K562 (cell line): ENCODE data around the gene ASGR1. TPM values are rescaled to one million over a fixed set of nuclear protein-coding genes. Genes with fewer than 3 reads are reported as not detected.

Source experiments
- BDP1 ChIP-seq: IDR thresholded peaks from 3 replicates; pipeline ENCODE4 v1.6.1; 2011; ENCODE audit not compliant: insufficient read length, insufficient read depth
- BRD9 ChIP-seq: fragments of 450-650 bp; IDR thresholded peaks from 2 replicates; pipeline ENCODE4 v1.6.1; 2018; ENCODE audit warnings: low read depth; ENCODE audit not compliant: partially characterized antibody
- CEBPG ChIP-seq, 3 experiments: fragments of 200-800 bp in 1 of 3; sonication (Bioruptor generic) in 1 of 3; sonication (generic) in 1 of 3; formaldehyde crosslinking in 1 of 3; IDR thresholded peaks in 2 of 3; conservative IDR thresholded peaks in 1 of 3; 2 replicates each; pipeline versions ENCODE4 v1.6.1 to v1.8.0; 2016 to 2022; ENCODE audit warnings: missing compliant biosample characterization in 2 of 3, missing genetic modification characterization in 2 of 3, mild to moderate bottlenecking in 1 of 3, missing genetic modification reagents in 1 of 3
- EHMT2 ChIP-seq: fragments of 450-650 bp; IDR thresholded peaks from 2 replicates; pipeline ENCODE4 v1.6.1; 2018; ENCODE audit warnings: antibody characterized with exemption
- ETS1 ChIP-seq: conservative IDR thresholded peaks from 2 replicates; pipeline ENCODE4 v1.6.1; 2011; ENCODE audit warnings: low read depth, mild to moderate bottlenecking, low read length; ENCODE audit not compliant: control insufficient read depth
- FOXJ2 ChIP-seq: fragments of 200-800 bp; sonication (Bioruptor generic); IDR thresholded peaks from 2 replicates; pipeline ENCODE4 v1.6.1; 2016; ENCODE audit warnings: missing genetic modification characterization, missing compliant biosample characterization
- GTF2F1 ChIP-seq: IDR thresholded peaks from 2 replicates; pipeline ENCODE4 v1.6.1; 2011; ENCODE audit warnings: low read depth, low read length, improper control_type of control experiment
- HLTF ChIP-seq: fragments of 450-650 bp; IDR thresholded peaks from 2 replicates; pipeline ENCODE4 v1.6.1; 2016
- HMGN3 ChIP-seq: IDR thresholded peaks from 2 replicates; pipeline ENCODE4 v1.6.1; 2011; ENCODE audit warnings: borderline replicate concordance, low read depth, mild to moderate bottlenecking, mixed read lengths, low read length; ENCODE audit not compliant: insufficient read length; ENCODE audit errors: extremely low read depth
- HMGXB4 ChIP-seq: sonication (generic); formaldehyde crosslinking; IDR thresholded peaks from 2 replicates; pipeline ENCODE4 v1.8.1; 2023; ENCODE audit warnings: mild to moderate bottlenecking, missing genetic modification reagents
- HNRNPK ChIP-seq: fragments of 200-400 bp; formaldehyde crosslinking; IDR thresholded peaks from one replicate; pipeline ENCODE4 v1.6.1; 2018; ENCODE audit warnings: mild to moderate bottlenecking, low read depth, low read length; ENCODE audit not compliant: poor library complexity, severe bottlenecking
- KAT2B ChIP-seq: IDR thresholded peaks from one replicate; pipeline ENCODE4 v1.6.1; 2012; ENCODE audit warnings: low read depth, mild to moderate bottlenecking, control low read depth, inconsistent platforms, low read length, moderate library complexity
- MAX ChIP-seq: sonication (generic); formaldehyde crosslinking; IDR thresholded peaks from 2 replicates; pipeline ENCODE4 v1.9.0; 2022; ENCODE audit warnings: mild to moderate bottlenecking, missing genetic modification reagents
- MTA3 ChIP-seq: fragments of 450-650 bp; formaldehyde crosslinking; IDR thresholded peaks from 2 replicates; pipeline ENCODE4 v1.6.1; 2017; ENCODE audit warnings: mild to moderate bottlenecking, borderline replicate concordance
- RB1 ChIP-seq: fragments of 450-650 bp; IDR thresholded peaks from 2 replicates; pipeline ENCODE4 v1.6.1; 2017; ENCODE audit warnings: low read depth, mild to moderate bottlenecking
- SETDB1 ChIP-seq: IDR thresholded peaks from one replicate; pipeline ENCODE4 v1.6.1; 2012; ENCODE audit warnings: low read length, control low read depth, inconsistent platforms
- YY1 ChIP-seq, 3 experiments: IDR thresholded peaks; 2 replicates each; pipeline ENCODE4 v1.6.1; 2011; ENCODE audit warnings: low read length in 2 of 3, mild to moderate bottlenecking in 2 of 3, moderate library complexity in 2 of 3, borderline replicate concordance in 1 of 3, control low read depth in 1 of 3, low read depth in 1 of 3; ENCODE audit not compliant: insufficient read depth in 3 of 3, insufficient replicate concordance in 2 of 3, control insufficient read depth in 1 of 3, insufficient read length in 1 of 3; ENCODE audit errors: extremely low read depth in 1 of 3
- ZBTB12 ChIP-seq: fragments of 250-450 bp; sonication (Bioruptor Pico); IDR thresholded peaks from 2 replicates; pipeline ENCODE4 v1.4.0; 2020
- ZNF12 ChIP-seq: sonication (generic); formaldehyde crosslinking; IDR thresholded peaks from 2 replicates; pipeline ENCODE4 v1.4.0; 2020; ENCODE audit warnings: mild to moderate bottlenecking, missing genetic modification reagents
- ZNF384 ChIP-seq: IDR thresholded peaks from 2 replicates; pipeline ENCODE4 v1.6.1; 2012; ENCODE audit warnings: low read depth, low read length, improper control_type of control experiment
- ZNF436 ChIP-seq: fragments of 250-450, 450-650 bp; sonication (Bioruptor Pico); formaldehyde crosslinking; IDR thresholded peaks from 2 replicates; pipeline ENCODE4 v1.7.0; 2020; ENCODE audit warnings: mild to moderate bottlenecking
- polyA plus RNA-seq, 8 experiments: library from polyadenylated mRNA; depleted of rRNA in 4 of 8; stranded (reverse) in 5 of 8; unstranded in 3 of 8; fragments of >200 nt; fragmentation: Nextera tagmentation in 2 of 8; fragmentation: Illumina TruSeq in 1 of 8; extraction: Ambion mirVana in 2 of 8; extraction: Trizol in 1 of 8; gene quantifications; 2 replicates each; pipeline versions ENCODE4 v1.2.1 to v1.2.3, GENCODE V29; 2011 to 2014; ENCODE audit warnings: inconsistent platforms in 1 of 8, missing spikeins in 1 of 8
- total RNA-seq, 7 experiments: library from RNA; depleted of rRNA in 6 of 7; stranded (reverse); fragments of >200 nt in 6 of 7; fragmentation: Illumina TruSeq in 2 of 7; extraction: Trizol in 2 of 7; gene quantifications; 2 replicates each; pipeline versions ENCODE4 v1.2.1 to v1.2.3, GENCODE V29; 2011 to 2021; ENCODE audit warnings: low replicate concordance in 1 of 7

The ASGR1 gene
- total and polyA plus RNA-seq, 9 of the 15 experiments (the other 6 are each of a cell fraction or from before 2014, with no cell fraction given), result 0.11 to 1.0 (median 0.64) TPM; not detected in 2

GRCh38 chr17:7219812-7220592 lies 40.8 kb upstream of the ASGR1 start, which contains the start of the genes ACADVL and DLG4 (continued):
- TF ChIP-seq ETS1, result peak; percentile 95
- TF ChIP-seq MAX, result peak; percentile 4; the same call in 1 of the 2 replicates
- TF ChIP-seq ZNF384, result no peak
- TF ChIP-seq ZBTB12 (CRISPR knock-in tag), result no peak
- no peak for TF ChIP-seq HMGXB4 (CRISPR knock-in tag)
- peak; percentile 31 for TF ChIP-seq HMGN3
- no peak for TF ChIP-seq GTF2F1
- no peak for TF ChIP-seq KAT2B
- no peak for TF ChIP-seq BRD9
- no peak for TF ChIP-seq EHMT2
- no peak for TF ChIP-seq CEBPG (CRISPR knock-in tag; IDR thresholded peaks at IDR 0.05)
- TF ChIP-seq CEBPG (tag; conservative IDR thresholded peaks at IDR 0.05 in 1 of 2, IDR thresholded peaks at IDR 0.05 in 1 of 2), result no peak
- no peak for TF ChIP-seq ZNF436 (CRISPR knock-in tag)
- no peak for TF ChIP-seq ZNF12 (CRISPR knock-in tag)
- TF ChIP-seq HLTF, result no peak
- no peak for TF ChIP-seq MTA3
- peak in 2 of 3 experiments; percentile 44 to 67 for TF ChIP-seq YY1 (IDR thresholded peaks at IDR 0.05; ENCODE audit: borderline replicate concordance in 1 of 3, control insufficient read depth in 1 of 3, extremely low read depth in 1 of 3, insufficient read depth in 3 of 3, insufficient read length in 1 of 3, insufficient replicate concordance in 2 of 3, low read depth in 1 of 3, low read length in 2 of 3)
- TF ChIP-seq RB1, result no peak; the same call in 1 of the 2 replicates
- no peak for TF ChIP-seq FOXJ2 (tag)
- no peak for TF ChIP-seq SETDB1
- no peak for TF ChIP-seq HNRNPK
- no peak for TF ChIP-seq BDP1
